CD4-positive, alpha-beta T cell treated with Interleukin-12 subunit alpha and Interleukin-12 subunit beta, for 1 hour (primary cell): ENCODE measurements around the gene TFG.
A peak's percentile ranks its signal among the peaks of the same experiment; 100 is the strongest.

ENCODE experiments used
- DNase-seq: peaks from one replicate; pipeline ENCODE4 v3.0.0-alpha.2; 2020

TFG gene

GRCh38 chr3:100759159-100759558, 49.9 kb downstream of the TFG start:
- DNase-seq: no peak

- no peak for DNase-seq
Observed at GRCh38 chr3:100759950-100760349, 50.7 kb downstream of the TFG start.

- DNase-seq: no peak
Observed at GRCh38 chr3:100760377-100760776, 51.1 kb downstream of the TFG start.

GRCh38 chr3:100761211-100761942, 52.1 kb downstream of the TFG start:
- no peak for DNase-seq

- DNase-seq: no peak
Observed at GRCh38 chr3:100761951-100762350, 52.7 kb downstream of the TFG start.

GRCh38 chr3:100765437-100765975, 56.2 kb downstream of the TFG start:
- no peak for DNase-seq

GRCh38 chr3:100766069-100766468, 56.8 kb downstream of the TFG start:
- no peak for DNase-seq

GRCh38 chr3:100769693-100770092, 60.4 kb downstream of the TFG start:
- no peak for DNase-seq

GRCh38 chr3:100775226-100775625, 65.9 kb downstream of the TFG start:
- DNase-seq: no peak

GRCh38 chr3:100775669-100776068, 66.4 kb downstream of the TFG start:
- no peak for DNase-seq

- DNase-seq: no peak
Observed at GRCh38 chr3:100776097-100776729, 66.9 kb downstream of the TFG start.

- no peak for DNase-seq
Observed at GRCh38 chr3:100776746-100777145, 67.5 kb downstream of the TFG start.

- no peak for DNase-seq
Observed at GRCh38 chr3:100777271-100777670, 68.0 kb downstream of the TFG start.

GRCh38 chr3:100779480-100779879, 70.2 kb downstream of the TFG start:
- no peak for DNase-seq

- no peak for DNase-seq
Observed at GRCh38 chr3:100780071-100780622, 70.9 kb downstream of the TFG start.

GRCh38 chr3:100781301-100781700, 72.0 kb downstream of the TFG start:
- no peak for DNase-seq

GRCh38 chr3:100782348-100782747, 73.1 kb downstream of the TFG start:
- DNase-seq: no peak

GRCh38 chr3:100782906-100783305, 73.6 kb downstream of the TFG start:
- no peak for DNase-seq

GRCh38 chr3:100783619-100784018, 74.3 kb downstream of the TFG start:
- DNase-seq: no peak

GRCh38 chr3:100789579-100789978, 80.3 kb downstream of the TFG start:
- no peak for DNase-seq

- peak; percentile 2 for DNase-seq
Observed at GRCh38 chr3:100796556-100796955, 87.3 kb downstream of the TFG start.

GRCh38 chr3:100798012-100798411, 88.7 kb downstream of the TFG start:
- DNase-seq: no peak
